ENCODE measurements around the gene CEP126. TPM values are rescaled to one million over a fixed set of nuclear protein-coding genes. Genes with fewer than 3 reads are reported as not detected.

The CEP126 gene
- total RNA-seq: 1 to 10 TPM; 2.6 to 4.0 TPM

GRCh38 chr11:101914738-101915426 lies at the start of gene CEP126:
Gene CEP126 (plus strand): TSS chr11:101915010. CDS start chr11:101915285, 275 bp downstream.
- Histone ChIP-seq H3K4me1 (peaks cover 17% of the 10 kb centered on the region), H3K36me3 (replicated peaks in 1 of 2; ENCODE audit: insufficient read depth in 1 of 2, low read depth in 2 of 2) (no peaks in the 10 kb centered on the region), H3K4me3 (peak within 1 kb of the TSS; percentile 60 to 94), H3K27me3 (no peaks in the 10 kb centered on the region), H3K9me3 (no peaks in the 10 kb centered on the region), H3K27ac (peak within 1 kb of the TSS in 3 of 4 donors; percentile 55 to 82 (median 77))
- peak; percentile 87 to 91 (median 90) for DNase-seq
- WGBS, 2 donors: 0% methylated on average over 29 to 56 of the region's 56 CpGs
- intact Hi-C loops (cut with DNase I): no loop called here
- ATAC-seq: peak; percentile 97
- peak in 2 of 3 donors; percentile 48 to 59 for TF ChIP-seq POLR2A (IDR thresholded peaks at IDR 0.05)
- TF ChIP-seq CTCF (IDR thresholded peaks at IDR 0.05): peak in 6 of 7 experiments; percentile 10 to 54 (median 40)

GRCh38 chr11:101866619-101867491 lies 48.0 kb upstream of the CEP126 start:
- no peak for TF ChIP-seq POLR2A (IDR thresholded peaks at IDR 0.05)
- TF ChIP-seq CTCF (IDR thresholded peaks at IDR 0.05): no peak
- Histone ChIP-seq H3K36me3 (replicated peaks in 1 of 2; ENCODE audit: insufficient read depth in 1 of 2, low read depth in 2 of 2) (no peaks in the 10 kb centered on the region), H3K27me3 (no peaks in the 10 kb centered on the region), H3K4me3 (no peak overlapping the region), H3K9me3 (no peaks in the 10 kb centered on the region), H3K4me1 (no peaks in the 10 kb centered on the region), H3K27ac (no peak overlapping the region)
- intact Hi-C loops (cut with DNase I): loop anchor here (10.0 kb wide), 1 partner anchor 148 kb away; no protein-coding TSS in a partner anchor
- ATAC-seq: no peak
- no peak for DNase-seq
- 72 to 77% methylated on average over 5 of the region's 5 CpGs for WGBS, 2 donors

- 75 to 81% methylated on average over 2 of the region's 2 CpGs for WGBS, 2 donors
- TF ChIP-seq CTCF (IDR thresholded peaks at IDR 0.05): no peak
- TF ChIP-seq POLR2A (IDR thresholded peaks at IDR 0.05): no peak
- Histone ChIP-seq H3K27ac (no peak overlapping the region), H3K4me1 (no peaks in the 10 kb centered on the region), H3K9me3 (no peaks in the 10 kb centered on the region), H3K4me3 (no peak overlapping the region), H3K27me3 (no peaks in the 10 kb centered on the region), H3K36me3 (replicated peaks in 1 of 2; ENCODE audit: insufficient read depth in 1 of 2, low read depth in 2 of 2) (no peaks in the 10 kb centered on the region)
- intact Hi-C loops (cut with DNase I): loop anchor here (10.0 kb wide), 1 partner anchor 147 kb away; no protein-coding TSS in a partner anchor
- ATAC-seq (no peak), DNase-seq (no peak)
Observed at GRCh38 chr11:101867951-101868350, 46.9 kb upstream of the CEP126 start.

GRCh38 chr11:101870510-101870909 lies 44.3 kb upstream of the CEP126 start:
- Histone ChIP-seq H3K27me3 (no peaks in the 10 kb centered on the region), H3K4me1 (no peaks in the 10 kb centered on the region), H3K27ac (no peak overlapping the region), H3K9me3 (no peaks in the 10 kb centered on the region), H3K4me3 (no peak overlapping the region), H3K36me3 (replicated peaks in 1 of 2; ENCODE audit: insufficient read depth in 1 of 2, low read depth in 2 of 2) (no peaks in the 10 kb centered on the region)
- intact Hi-C loops (cut with DNase I): no loop called here
- DNase-seq (no peak), ATAC-seq (no peak)
- TF ChIP-seq POLR2A (IDR thresholded peaks at IDR 0.05) (no peak), CTCF (IDR thresholded peaks at IDR 0.05) (no peak)
- WGBS, 2 donors: 80 to 86% methylated on average over 6 of the region's 6 CpGs
